Measurements from ENCODE around the gene IL24.

Gene IL24

DNA sequence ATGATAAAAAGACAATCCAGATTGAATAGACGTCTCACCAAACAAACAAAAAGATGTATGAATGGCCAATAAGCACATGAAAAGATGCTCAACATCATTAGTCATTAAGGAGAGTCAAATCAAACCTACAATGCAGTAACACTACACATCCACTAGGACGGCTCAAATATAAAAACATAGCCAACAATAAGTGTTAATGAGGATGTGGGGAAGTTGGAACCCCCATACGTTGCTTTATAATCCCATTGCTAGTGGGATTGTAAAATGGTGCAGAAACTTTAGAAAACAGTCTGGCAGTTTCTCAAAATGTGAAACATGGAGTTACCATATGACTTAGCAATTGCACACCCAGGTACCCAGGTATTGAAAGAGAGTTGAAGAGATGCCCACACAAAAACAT, 14.7 kb upstream of the IL24 start:
- no peak for DNase-seq

- no peak for DNase-seq
These were observed 14.1 kb upstream of the IL24 start for GRCh38 chr1:206883160-206883559.

- no peak for DNase-seq
These were observed 13.4 kb upstream of the IL24 start for GRCh38 chr1:206883876-206884275.

DNA sequence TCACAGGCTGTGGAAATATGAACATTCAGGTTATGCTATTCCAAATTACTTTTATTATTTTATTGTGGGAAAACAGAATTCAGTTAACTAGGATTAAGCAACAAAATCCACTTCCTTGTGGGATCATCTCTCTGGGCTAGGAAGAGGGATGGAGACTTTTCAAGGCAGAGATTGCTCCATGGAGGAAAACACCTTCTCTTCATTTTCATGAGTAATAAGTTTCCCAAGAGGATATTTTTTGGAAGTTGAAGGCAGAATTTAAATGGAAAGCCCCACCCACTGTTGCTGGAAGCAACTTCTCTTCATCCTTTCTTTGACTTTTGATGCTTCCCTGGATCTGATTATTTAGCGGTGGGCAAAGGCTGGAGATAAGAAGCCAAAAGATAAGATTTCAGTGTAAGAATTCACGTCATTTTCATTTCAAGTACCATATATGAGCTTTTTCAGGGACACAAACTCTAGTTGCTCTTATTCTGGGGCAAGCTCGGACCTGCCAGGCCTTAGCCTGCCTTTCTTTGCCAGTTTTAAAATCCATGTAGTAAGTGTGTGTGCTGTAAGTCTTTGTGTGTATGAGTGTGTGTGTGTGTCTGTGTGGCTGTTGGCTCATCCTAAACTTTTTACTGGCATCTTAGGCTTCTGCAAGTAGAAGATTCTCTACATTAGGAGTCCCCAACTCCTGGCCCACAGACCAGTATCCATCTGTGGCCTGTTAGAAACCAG, 11.7 kb upstream of the IL24 start:
- DNase-seq: no peak

DNA sequence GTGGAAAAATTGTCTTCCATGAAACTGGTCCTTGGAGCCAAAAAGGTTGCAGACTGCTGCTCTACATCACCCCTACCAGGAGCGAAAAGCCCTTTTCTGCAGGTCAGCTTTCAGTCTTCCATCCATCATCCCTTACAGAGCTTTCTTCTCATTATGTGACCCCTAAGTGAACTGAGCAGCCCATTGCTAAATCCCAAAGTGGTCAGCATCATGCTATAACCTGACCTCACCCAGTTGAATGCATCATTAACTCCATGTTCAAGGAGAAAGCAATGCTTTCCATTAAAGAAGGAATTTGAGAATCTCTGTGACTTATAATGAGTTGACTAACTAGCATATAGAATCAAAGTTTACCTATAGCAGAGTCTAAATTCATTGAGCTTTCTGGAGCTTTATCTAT, 10.4 kb upstream of the IL24 start:
- DNase-seq: no peak

DNA sequence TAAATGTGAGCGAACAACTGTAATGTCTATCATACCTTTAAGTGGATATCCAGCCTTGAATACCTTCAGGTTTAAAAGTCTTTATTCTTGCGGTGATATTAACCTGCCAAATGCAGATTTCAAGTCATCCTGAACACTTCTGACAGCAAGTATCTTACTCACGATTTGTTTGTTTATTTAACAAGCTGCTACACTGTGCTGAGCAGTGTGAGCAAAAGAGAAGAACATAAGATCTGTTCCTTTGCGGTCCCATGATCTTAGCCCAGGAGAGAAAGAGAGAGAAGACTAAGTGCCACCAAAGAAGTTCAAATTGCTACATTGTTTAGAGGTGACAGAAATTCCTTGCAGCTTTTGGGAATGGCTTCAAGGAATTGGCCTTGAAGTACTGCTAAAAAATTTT, 9.5 kb upstream of the IL24 start:
- no peak for DNase-seq

DNA sequence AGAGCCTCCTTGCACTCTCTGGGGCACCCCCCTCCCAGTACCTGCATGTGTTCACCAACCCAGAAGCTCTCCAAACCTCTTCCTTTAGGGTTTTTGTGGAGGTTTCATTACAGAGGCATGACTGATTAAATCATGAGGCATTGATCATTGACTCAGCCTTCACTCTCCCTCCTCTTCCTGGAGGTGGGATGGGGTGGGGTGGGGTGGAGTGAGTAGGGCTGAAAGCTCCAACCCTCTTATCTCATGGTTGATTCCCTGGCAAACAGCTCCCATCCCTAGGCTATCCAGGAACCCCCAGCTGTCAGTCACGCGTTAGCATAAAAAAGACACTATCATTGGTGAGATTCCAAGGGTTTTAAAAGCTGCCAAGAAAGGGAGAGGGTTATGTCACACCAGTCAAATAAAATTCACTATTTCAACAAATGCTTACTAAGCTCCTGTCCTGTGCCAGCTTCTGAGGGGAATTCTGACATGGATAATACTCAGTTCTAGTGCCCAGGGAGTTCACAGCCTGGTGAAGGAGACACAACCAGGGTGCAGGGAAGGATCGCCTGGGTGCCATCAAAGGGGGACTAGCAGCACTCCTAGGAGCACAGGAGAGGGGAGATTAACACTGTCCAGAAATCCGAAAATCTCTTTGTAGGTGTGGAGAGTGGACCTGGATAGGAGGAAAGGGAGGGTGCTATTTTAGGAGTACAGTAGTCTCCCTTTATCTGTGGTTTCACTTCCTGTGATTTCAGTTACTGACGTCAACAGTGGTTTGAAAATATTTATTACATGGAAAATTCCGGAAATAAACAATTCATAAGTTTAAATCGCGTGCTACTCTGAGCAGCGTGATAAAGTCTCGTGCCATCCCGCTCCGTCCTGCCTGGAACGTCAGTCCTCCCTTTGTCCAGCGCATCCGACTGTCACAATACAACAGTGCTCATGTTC, 6.8 kb upstream of the IL24 start:
- no peak for DNase-seq

DNA sequence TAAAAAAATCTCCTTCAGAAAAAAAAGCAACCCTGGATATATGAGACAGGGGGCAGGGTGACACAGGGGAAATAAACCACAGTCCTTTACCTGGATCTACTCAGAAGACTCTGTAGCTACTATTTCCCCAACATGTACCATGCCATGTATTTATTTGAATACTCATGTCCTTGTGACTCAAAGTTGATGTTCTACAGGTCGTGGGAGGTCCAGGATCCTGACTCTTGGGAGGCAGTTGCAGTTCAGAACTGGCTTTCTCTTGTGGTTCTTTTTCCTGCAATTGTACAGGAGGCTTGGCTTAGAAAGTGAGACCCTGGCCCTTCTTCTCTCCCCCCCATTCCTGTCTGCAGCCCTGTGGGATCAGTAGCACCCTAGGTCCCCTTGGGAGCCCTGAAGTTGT, 5.8 kb upstream of the IL24 start:
- no peak for DNase-seq

DNA sequence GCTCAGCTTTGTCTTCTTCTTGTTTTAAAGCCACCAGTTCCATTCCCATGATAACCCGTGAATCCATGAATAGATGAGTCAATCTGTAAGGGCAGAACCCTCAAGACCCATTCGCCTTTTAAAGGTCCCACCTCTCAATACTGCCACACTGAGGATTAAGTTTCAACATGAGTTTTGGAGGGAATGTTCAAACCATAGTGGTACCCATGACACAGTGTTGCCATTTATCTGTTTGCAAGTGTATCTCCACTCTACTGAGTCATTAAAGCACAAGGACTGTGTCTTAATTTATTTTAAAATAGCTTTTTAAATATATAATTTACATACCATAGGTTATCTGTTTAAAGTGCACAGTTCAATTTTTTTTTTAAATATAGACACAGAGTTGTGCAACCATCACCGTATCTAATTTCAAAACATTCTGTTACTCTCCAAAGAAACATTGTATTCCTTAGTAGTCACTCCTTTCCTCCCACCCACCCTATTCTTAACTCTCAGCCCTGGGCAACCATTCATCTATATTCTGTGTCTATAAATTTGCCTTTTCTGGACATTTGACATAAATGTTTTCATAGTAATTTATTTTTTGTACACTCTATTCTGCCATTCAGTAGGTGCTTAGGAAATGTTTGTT, 4.8 kb upstream of the IL24 start:
- no peak for DNase-seq

DNA sequence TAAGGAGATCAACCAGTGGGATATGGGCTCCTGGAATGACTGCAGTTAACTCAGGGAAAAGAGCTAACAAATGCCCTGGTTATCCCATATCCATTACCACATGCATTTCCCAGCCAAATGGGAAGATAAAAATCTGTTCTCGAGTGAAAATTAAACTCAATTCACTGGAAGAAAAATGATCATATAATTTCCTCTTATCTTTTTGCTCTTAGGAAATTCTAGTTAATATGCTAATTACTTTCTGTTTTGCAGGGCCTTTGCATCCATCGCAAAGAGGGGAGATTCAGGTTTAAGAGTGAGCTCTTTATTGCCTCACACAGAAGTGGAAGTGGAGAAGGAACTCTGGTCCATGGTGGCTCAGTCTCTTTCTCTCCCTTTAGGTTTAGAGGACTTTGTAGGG, 3.9 kb upstream of the IL24 start:
- no peak for DNase-seq

DNA sequence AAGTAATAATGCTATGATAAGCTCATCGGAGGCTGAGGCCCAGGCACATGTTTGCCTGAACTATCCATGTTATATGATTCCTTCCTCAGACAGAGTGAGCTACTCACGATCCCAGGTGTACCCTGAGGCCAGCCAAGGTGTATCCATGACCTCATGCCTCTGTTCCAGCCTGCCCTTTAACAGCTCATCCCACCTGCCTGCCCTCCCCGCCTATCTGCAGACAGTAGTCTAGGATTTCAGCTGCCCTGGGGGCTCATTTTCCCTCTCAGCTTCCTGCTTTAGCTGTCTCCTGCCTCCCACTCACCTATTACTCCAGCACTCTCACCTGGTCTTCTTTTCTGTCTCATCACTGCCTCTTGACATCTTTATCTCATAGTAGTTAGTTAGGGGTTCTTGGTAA, 1.9 kb upstream of the IL24 start:
- no peak for DNase-seq

DNA sequence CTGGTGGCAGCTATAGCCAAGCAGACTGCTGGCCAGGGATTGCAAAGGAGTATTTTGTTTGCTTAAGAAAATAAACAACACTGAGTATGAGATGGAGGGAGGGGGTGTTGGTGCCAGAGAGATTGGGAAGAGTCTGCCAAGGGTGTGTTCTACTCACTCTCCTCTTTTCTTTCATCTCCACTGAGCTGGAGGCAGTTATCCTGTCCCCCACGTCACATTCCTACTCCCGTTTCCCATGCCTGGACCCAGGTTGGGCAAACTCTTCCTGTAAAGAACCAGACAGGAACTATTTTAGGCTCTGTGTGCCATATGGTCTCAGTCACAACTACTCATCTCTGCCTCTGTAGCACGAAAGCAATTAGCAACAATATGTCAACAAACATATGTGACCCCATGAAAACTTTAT, 1.4 kb upstream of the IL24 start:
- no peak for DNase-seq

GRCh38 chr1:206896261-206896660, 982 bp upstream of the IL24 start:
- no peak for DNase-seq

DNA sequence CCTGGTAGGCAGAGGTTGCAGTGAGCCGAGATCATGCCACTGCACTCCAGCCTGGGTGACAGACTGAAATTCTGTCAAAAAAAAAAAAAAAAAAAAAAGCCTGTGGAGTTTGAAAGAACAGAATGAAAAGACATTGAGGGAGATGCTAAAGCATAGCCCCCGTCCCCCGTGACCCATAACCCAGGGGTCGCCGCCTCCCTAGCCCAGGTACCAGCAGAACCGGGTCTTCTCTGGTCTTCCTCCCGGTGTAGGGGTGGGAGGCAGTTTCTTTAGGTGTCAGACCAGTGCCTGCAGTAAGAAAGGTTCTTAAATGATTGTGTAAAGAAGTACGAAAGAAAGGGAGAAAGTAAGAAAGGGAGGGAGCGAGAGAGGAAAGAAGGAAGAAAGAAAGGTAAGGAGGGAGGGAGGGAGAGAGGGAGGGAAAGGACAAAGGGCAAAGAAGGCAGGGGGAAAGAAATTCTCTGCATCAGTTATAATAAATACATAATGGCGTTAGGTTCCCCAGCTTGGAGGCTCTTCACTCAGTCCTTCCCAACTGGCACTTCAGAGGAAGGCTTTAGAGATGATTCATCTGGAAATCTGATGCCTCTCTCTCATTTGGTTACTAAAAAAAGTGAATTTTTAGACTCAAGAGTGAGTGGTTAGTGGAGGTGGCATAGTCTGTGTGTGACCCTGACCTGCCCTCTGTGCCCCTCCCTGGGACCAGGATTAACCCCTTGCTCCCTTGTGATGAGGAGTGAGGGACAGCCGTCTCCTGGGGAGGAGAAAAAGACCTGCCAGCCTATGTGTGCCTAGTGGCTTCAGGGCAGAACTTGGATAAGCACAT, 1.1 kb downstream of the IL24 start:
- no peak for DNase-seq

DNA sequence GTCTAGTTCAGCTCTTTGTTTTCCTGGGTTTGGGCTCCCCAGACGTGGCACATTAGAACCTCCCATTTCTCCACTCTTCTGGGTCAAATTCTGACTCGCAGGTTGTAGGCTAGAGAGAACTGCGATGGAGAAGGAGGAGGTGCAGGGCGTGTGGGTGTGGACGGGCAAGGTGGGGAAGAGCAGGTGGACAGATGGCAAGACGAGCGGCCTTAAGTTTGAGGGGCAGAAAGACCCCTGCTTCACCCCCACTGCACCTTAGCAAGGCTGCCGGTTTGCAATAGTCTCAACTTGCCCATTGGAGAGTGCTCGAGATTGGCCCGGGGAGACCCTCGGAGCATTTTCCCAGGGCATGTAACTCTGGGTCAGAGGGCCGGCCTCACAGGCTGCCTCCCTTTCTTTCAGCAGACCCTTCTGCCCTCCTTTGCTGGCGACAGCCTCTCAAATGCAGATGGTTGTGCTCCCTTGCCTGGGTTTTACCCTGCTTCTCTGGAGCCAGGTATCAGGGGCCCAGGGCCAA, 1.7 kb downstream of the IL24 start:
- DNase-seq: no peak

DNA sequence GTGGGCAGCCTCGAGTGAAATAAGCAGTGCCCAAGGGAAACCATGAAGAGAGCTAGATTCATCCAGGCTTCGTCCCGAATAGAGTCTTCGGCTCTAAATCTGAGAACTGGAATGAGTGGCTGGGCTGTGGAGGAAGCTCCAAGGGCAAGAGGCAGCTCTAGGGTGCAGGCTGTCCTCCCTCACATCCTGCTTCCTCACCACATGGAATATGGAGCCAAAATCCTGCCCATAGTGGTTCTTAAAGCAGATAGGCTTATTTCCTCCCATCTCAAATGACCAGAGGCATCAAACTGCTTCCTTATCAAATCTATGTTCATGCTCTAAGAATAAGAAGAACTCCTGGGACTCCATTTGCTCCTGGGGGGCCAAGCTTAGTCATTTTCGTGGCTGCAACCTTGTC, 2.5 kb downstream of the IL24 start:
- DNase-seq: no peak

DNA sequence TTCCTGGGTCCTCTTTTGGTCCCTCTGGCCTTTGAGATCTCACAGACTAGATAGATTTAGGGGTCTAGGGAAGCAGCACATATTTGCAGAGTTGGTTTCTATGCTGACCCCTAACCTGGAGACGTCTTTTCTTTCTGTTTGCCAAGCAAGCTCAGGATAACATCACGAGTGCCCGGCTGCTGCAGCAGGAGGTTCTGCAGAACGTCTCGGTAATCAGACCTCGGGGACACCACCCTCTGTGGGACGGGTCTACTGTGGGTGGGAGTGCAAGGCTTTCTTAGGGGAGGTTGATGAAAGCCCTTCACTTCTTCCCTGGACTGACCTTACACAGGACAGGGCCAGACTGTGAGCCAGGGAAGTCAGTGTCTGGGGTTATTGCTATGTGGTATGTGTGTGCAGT, 2.9 kb downstream of the IL24 start:
- DNase-seq: no peak

- no peak for DNase-seq
These were observed 4.7 kb downstream of the IL24 start for GRCh38 chr1:206901944-206902343.

DNA sequence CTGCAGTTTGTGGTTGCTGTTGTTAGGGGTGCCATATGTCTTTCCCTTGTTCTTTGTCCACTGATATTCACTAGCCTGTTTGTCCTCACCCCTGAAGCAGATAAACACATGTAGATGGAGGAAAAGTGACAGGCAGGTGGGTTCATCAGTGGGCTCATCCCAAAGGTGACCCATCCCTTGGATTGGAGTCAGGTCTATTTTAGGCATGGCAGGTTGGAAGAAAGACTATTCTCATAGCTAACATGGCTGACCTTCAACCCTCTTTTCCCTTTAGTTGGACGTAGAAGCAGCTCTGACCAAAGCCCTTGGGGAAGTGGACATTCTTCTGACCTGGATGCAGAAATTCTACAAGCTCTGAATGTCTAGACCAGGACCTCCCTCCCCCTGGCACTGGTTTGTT, 5.5 kb downstream of the IL24 start:
- no peak for DNase-seq

- no peak for DNase-seq
These were observed 6.4 kb downstream of the IL24 start for GRCh38 chr1:206903687-206904086.

DNA sequence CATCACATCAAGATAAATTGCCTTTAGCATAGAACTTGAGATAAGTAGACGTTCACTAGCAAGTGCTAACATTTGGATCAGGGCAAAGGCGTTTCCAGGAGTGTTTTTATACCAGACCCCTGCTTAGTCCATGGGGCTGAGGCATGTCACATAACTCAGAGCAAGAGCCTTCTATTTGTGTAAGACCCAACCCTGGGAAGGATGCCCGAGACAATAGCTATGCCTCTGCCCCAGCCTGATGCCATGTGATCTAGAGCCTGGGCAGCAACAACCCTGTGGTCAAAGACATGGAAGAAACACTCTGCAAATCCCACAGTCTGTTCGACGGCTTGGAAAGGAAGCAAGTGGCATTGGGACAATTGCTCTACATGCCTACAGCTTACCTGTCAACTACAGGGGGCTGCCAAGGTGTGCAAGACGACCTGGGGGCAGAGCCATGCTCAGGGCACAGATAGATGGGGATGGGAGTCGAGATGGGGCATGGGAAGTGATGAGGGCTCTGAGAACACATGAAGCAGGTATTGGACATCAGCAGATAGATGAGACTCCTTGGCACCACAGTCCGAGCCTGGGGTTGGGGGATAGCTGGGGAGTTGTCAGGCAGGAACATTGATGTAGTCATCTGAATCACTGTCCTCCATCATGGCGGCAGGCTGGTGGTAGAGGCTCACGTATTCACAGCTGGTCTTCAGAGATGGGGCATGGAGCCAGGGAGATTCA, 7.3 kb downstream of the IL24 start:
- no peak for DNase-seq

Measured in SIG-M5 (cell line).